K562 (cell line): ENCODE data around the gene MYL6B. TPM values are rescaled to one million over a fixed set of nuclear protein-coding genes. Genes with fewer than 3 reads are reported as not detected.

Source experiments
- ARID4B ChIP-seq: sonication (generic); formaldehyde crosslinking; IDR thresholded peaks from 2 replicates; pipeline ENCODE4 v1.8.0; 2022; ENCODE audit warnings: mild to moderate bottlenecking, missing genetic modification reagents
- CHD1 ChIP-seq: fragments of 200-600 bp; sonication (generic); IDR thresholded peaks from one replicate; pipeline ENCODE4 v1.6.1; 2012; ENCODE audit warnings: mild to moderate bottlenecking, moderate library complexity, low read length, inconsistent platforms
- E2F1 ChIP-seq: sonication (generic); formaldehyde crosslinking; IDR thresholded peaks from 2 replicates; pipeline ENCODE4 v1.8.1; 2023; ENCODE audit warnings: mild to moderate bottlenecking, missing genetic modification reagents, moderate library complexity
- ELF2 ChIP-seq: fragments of 250-450 bp; sonication (Bioruptor Pico); IDR thresholded peaks from 2 replicates; pipeline ENCODE4 v1.5.0; 2021; ENCODE audit warnings: mild to moderate bottlenecking
- GABPA ChIP-seq: fragments of 200-800 bp; sonication (Bioruptor generic); conservative IDR thresholded peaks from 2 replicates; pipeline ENCODE4 v1.6.1; 2016; ENCODE audit warnings: low read depth, missing genetic modification characterization, missing compliant biosample characterization
- HDAC1 ChIP-seq, 2 experiments: fragments of 450-650 bp; IDR thresholded peaks; 2 replicates each; pipeline ENCODE4 v1.6.1; 2016 to 2017; ENCODE audit warnings: inconsistent platforms in 1 of 2, mild to moderate bottlenecking in 1 of 2, moderate library complexity in 1 of 2
- HMGXB4 ChIP-seq: sonication (generic); formaldehyde crosslinking; IDR thresholded peaks from 2 replicates; pipeline ENCODE4 v1.8.1; 2023; ENCODE audit warnings: mild to moderate bottlenecking, missing genetic modification reagents
- MLLT1 ChIP-seq, 2 experiments: fragments of 450-650 bp; IDR thresholded peaks; 2 replicates each; pipeline ENCODE4 v1.6.1; 2016
- NR2C2 ChIP-seq, 2 experiments: fragments of 200-800 bp in 1 of 2; sonication (Bioruptor generic) in 1 of 2; sonication (generic) in 1 of 2; formaldehyde crosslinking in 1 of 2; IDR thresholded peaks; 2 replicates each; pipeline versions ENCODE4 v1.6.1 to v1.8.0; 2016 to 2022; ENCODE audit warnings: mild to moderate bottlenecking in 1 of 2, missing compliant biosample characterization in 1 of 2, missing genetic modification characterization in 1 of 2, missing genetic modification reagents in 1 of 2
- PHB2 ChIP-seq: fragments of 450-650 bp; IDR thresholded peaks from 2 replicates; pipeline ENCODE4 v1.6.1; 2017; ENCODE audit warnings: low read depth
- SMAD1 ChIP-seq: fragments of 150-350 bp; IDR thresholded peaks from 2 replicates; pipeline ENCODE4 v1.6.1; 2014; ENCODE audit warnings: low read length, low read depth; ENCODE audit not compliant: partially characterized antibody
- SNAPC5 ChIP-seq: fragments of 250-450 bp; sonication (Bioruptor Pico); IDR thresholded peaks from 2 replicates; pipeline ENCODE4 v1.8.0; 2021; ENCODE audit warnings: moderate library complexity, mild to moderate bottlenecking, inconsistent platforms
- SPI1 ChIP-seq: IDR thresholded peaks from 2 replicates; pipeline ENCODE4 v1.6.1; 2011; ENCODE audit warnings: low read depth, low read length, control low read depth, borderline replicate concordance
- SRF ChIP-seq, 2 experiments: fragments of 250-450, 450-650 bp in 1 of 2; sonication (Bioruptor Pico) in 1 of 2; sonication (generic) in 1 of 2; formaldehyde crosslinking; IDR thresholded peaks; 2 replicates each; pipeline versions ENCODE4 v1.5.0 to v1.5.1; 2020 to 2022; ENCODE audit warnings: mild to moderate bottlenecking in 1 of 2, missing genetic modification reagents in 1 of 2
- ZNF511 ChIP-seq: sonication (generic); formaldehyde crosslinking; IDR thresholded peaks from 2 replicates; pipeline ENCODE4 v1.8.0; 2022; ENCODE audit warnings: mild to moderate bottlenecking, missing genetic modification reagents
- ZNF644 ChIP-seq: fragments of 200-800 bp; sonication (Bioruptor generic); IDR thresholded peaks from 2 replicates; pipeline ENCODE4 v1.6.1; 2016; ENCODE audit warnings: low read depth, missing genetic modification characterization, missing compliant biosample characterization
- polyA plus RNA-seq, 8 experiments: library from polyadenylated mRNA; depleted of rRNA in 4 of 8; stranded (reverse) in 5 of 8; unstranded in 3 of 8; fragments of >200 nt; fragmentation: Nextera tagmentation in 2 of 8; fragmentation: Illumina TruSeq in 1 of 8; extraction: Ambion mirVana in 2 of 8; extraction: Trizol in 1 of 8; gene quantifications; 2 replicates each; pipeline versions ENCODE4 v1.2.1 to v1.2.3, GENCODE V29; 2011 to 2014; ENCODE audit warnings: inconsistent platforms in 1 of 8, missing spikeins in 1 of 8
- total RNA-seq, 7 experiments: library from RNA; depleted of rRNA in 6 of 7; stranded (reverse); fragments of >200 nt in 6 of 7; fragmentation: Illumina TruSeq in 2 of 7; extraction: Trizol in 2 of 7; gene quantifications; 2 replicates each; pipeline versions ENCODE4 v1.2.1 to v1.2.3, GENCODE V29; 2011 to 2021; ENCODE audit warnings: low replicate concordance in 1 of 7

MYL6B gene
- total and polyA plus RNA-seq, 9 of the 15 experiments (the other 6 are each of a cell fraction or from before 2014, with no cell fraction given) = 42.8 to 77.3 (median 68.6) TPM

- 0 out of 2 replicates have a peak, but pooled peaks have one; percentile 14 for TF ChIP-seq ELF2
- peak; percentile 58 to 97; a peak in 3 of 4 replicates for TF ChIP-seq SRF (CRISPR knock-in tag; IDR thresholded peaks at IDR 0.05)
- TF ChIP-seq MLLT1 (IDR thresholded peaks at IDR 0.05) = peak in 1 of 2 experiments; percentile 49; a peak in 2 of 4 replicates
- 0 out of 2 replicates have a peak, but pooled peaks have one; percentile 1 for TF ChIP-seq E2F1
- TF ChIP-seq SNAPC5 (CRISPR knock-in tag) = no peak
- peak; percentile 6 for TF ChIP-seq CHD1
- 0 out of 2 replicates have a peak, but pooled peaks have one; percentile 32 for TF ChIP-seq ZNF644 (tag)
- peak; percentile 11 for TF ChIP-seq SMAD1
- 0 out of 2 replicates have a peak, but pooled peaks have one; percentile 3 for TF ChIP-seq PHB2
- peak; percentile 43; the same call in 1 of the 2 replicates for TF ChIP-seq SPI1
- TF ChIP-seq NR2C2 (CRISPR knock-in tag; IDR thresholded peaks at IDR 0.05) = no peak
- TF ChIP-seq NR2C2 (tag; IDR thresholded peaks at IDR 0.05) = peak; percentile 13; the same call in 1 of the 2 replicates
- TF ChIP-seq ZNF511 (CRISPR knock-in tag) = no peak
- TF ChIP-seq GABPA = peak; percentile 21; the same call in 1 of the 2 replicates
- no peak for TF ChIP-seq ARID4B
- TF ChIP-seq HMGXB4 (CRISPR knock-in tag) = no peak; the same call in 1 of the 2 replicates
- TF ChIP-seq HDAC1 (IDR thresholded peaks at IDR 0.05) = no peak
These were observed 6.6 kb downstream of the MYL6B start (continued) for GRCh38 chr12:56158926-56159461.
